Fibroblast of lung (primary cell): ENCODE results near the gene LRFN4.

Source experiments
- CTCF ChIP-seq, 2 donors: IDR thresholded peaks in 1 of 2; conservative IDR thresholded peaks in 1 of 2; 1 replicate in 1 of 2; 2 replicates in 1 of 2; pipeline ENCODE4 v1.5.1; 2011 to 2012; ENCODE audit warnings: low read length in 2 of 2, control low read depth in 1 of 2, inconsistent platforms in 1 of 2, low read depth in 1 of 2, mild to moderate bottlenecking in 1 of 2
- EZH2 ChIP-seq: IDR thresholded peaks from 2 replicates; pipeline ENCODE4 v1.5.1; 2012; ENCODE audit warnings: low read length, control low read depth, mild to moderate bottlenecking; ENCODE audit errors: missing control alignments

- TF ChIP-seq CTCF (conservative IDR thresholded peaks at IDR 0.05 in 1 of 2, IDR thresholded peaks at IDR 0.05 in 1 of 2; ENCODE audit: low read depth in 1 of 2, low read length in 2 of 2) (no peak), EZH2 (no peak)
These were observed 9.2 kb upstream of the LRFN4 start for GRCh38 chr11:66847461-66848232.
